Testis (tissue), 2 donors: ENCODE data around the gene IFT43.

ENCODE experiments used
- CTCF ChIP-seq, 3 experiments: fragments of 450-650 bp in 2 of 3; fragments of 200-600 bp in 1 of 3; sonication (generic) in 1 of 3; IDR thresholded peaks; one replicate each; pipeline ENCODE4 v1.5.1; 2016 to 2019; ENCODE audit warnings: antibody characterized with exemption in 3 of 3, mild to moderate bottlenecking in 2 of 3, moderate library complexity in 1 of 3
- POLR2A ChIP-seq: fragments of 450-650 bp; IDR thresholded peaks from one replicate; pipeline ENCODE4 v1.6.1; 2017; ENCODE audit warnings: antibody characterized with exemption, mild to moderate bottlenecking, moderate library complexity

GRCh38 chr14:75999511-76000190, 14.1 kb downstream of the IFT43 start:
- TF ChIP-seq CTCF (IDR thresholded peaks at IDR 0.05) (no peak), POLR2A (no peak)
